Osteoblast (primary cell): Measurements from ENCODE around the gene GINM1. TPM values are rescaled to one million over a fixed set of nuclear protein-coding genes. Genes with fewer than 3 reads are reported as not detected.

Experiments used
- DNase-seq: peaks from one replicate; pipeline ENCODE4 v3.0.0; 2011; ENCODE audit warnings: low spot score, mixed read lengths; ENCODE audit not compliant: insufficient read length; ENCODE audit errors: missing footprints
- H2AFZ ChIP-seq: 2 replicates; pipeline ENCODE4 v1.6.0; 2011; ENCODE audit warnings: mild to moderate bottlenecking, low read length
- H3K27ac ChIP-seq: 2 replicates; pipeline ENCODE4 v1.5.1; 2011; ENCODE audit warnings: mild to moderate bottlenecking, low read depth, low read length, moderate library complexity
- H3K27me3 ChIP-seq: 2 replicates; pipeline ENCODE4 v1.6.0; 2012; ENCODE audit warnings: mild to moderate bottlenecking, control low read depth, inconsistent platforms, low read length, moderate library complexity; ENCODE audit not compliant: insufficient read depth
- H3K36me3 ChIP-seq: 2 replicates; pipeline ENCODE4 v1.5.1; 2011; ENCODE audit warnings: mild to moderate bottlenecking, low read length, control low read depth, moderate library complexity; ENCODE audit not compliant: insufficient read depth
- H3K4me1 ChIP-seq: 2 replicates; pipeline ENCODE4 v1.5.1; 2011; ENCODE audit warnings: mild to moderate bottlenecking, low read length, control low read depth, moderate library complexity; ENCODE audit not compliant: insufficient read depth
- H3K4me2 ChIP-seq: 2 replicates; pipeline ENCODE4 v1.6.0; 2011; ENCODE audit warnings: mild to moderate bottlenecking, low read length; ENCODE audit not compliant: insufficient read depth
- H3K4me3 ChIP-seq: fragments of 200-600 bp; sonication (generic); 3 replicates; pipeline ENCODE4 v1.5.1; 2012; ENCODE audit warnings: mild to moderate bottlenecking, low read length, inconsistent platforms; ENCODE audit not compliant: insufficient read depth
- H3K79me2 ChIP-seq: 2 replicates; pipeline ENCODE4 v1.6.0; 2012; ENCODE audit warnings: mild to moderate bottlenecking, low read length, control low read depth, inconsistent platforms; ENCODE audit not compliant: insufficient read depth
- H3K9me3 ChIP-seq: 2 replicates; pipeline ENCODE4 v1.5.1; 2011; ENCODE audit warnings: low read depth, low read length, control low read depth
- H4K20me1 ChIP-seq: 2 replicates; pipeline ENCODE4 v1.6.0; 2012; ENCODE audit warnings: mild to moderate bottlenecking, low read length, control low read depth; ENCODE audit not compliant: insufficient read depth
- total RNA-seq: library from RNA; depleted of rRNA; stranded (reverse); fragments of >200 nt; gene quantifications from 2 replicates; pipeline ENCODE4 v1.2.3, GENCODE V29; 2012
- TF ChIP-seq, protein P1 (sequence below): IDR thresholded peaks from 2 replicates; pipeline ENCODE4 v1.5.1; 2011; ENCODE audit warnings: mild to moderate bottlenecking, low read depth, low read length, moderate library complexity; ENCODE audit errors: extremely low read depth

Gene GINM1
- total RNA-seq, 1 donor: 75.3 TPM

DNA sequence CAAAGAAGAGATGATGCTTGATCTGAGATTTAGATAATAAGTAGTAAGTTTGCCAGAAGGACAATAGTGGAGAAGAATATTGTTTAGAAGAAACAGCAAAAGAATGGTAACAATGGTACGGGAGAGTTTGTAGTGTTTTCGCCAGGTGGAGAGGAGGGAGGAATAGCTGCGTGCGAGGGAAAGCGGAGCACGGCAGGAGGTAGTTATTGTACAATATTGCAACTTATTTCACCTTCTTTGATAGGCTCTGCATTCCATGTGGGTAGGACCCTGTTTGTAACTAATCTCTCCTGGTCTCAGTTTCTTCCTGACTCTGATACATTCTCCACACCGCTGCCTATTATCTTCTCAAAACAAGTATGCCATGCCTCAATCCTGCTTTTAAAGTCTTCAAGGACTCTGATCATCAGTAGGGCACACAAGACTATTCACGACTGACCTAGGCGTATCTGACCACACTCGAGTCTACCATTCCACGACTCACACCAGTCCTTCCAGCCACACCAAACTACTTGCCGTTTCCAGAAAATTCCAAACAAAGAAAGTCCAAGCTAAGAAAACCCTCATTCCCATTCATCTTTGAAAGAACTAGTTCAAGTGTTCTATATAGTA, 21.4 kb upstream of the GINM1 start:
- peaks cover 13% of the 10 kb centered on the region for H3K4me1 ChIP-seq
- H2AFZ ChIP-seq: peak overlapping the region; percentile 92
- H3K79me2 ChIP-seq: peaks cover 53% of the 10 kb centered on the region

DNA sequence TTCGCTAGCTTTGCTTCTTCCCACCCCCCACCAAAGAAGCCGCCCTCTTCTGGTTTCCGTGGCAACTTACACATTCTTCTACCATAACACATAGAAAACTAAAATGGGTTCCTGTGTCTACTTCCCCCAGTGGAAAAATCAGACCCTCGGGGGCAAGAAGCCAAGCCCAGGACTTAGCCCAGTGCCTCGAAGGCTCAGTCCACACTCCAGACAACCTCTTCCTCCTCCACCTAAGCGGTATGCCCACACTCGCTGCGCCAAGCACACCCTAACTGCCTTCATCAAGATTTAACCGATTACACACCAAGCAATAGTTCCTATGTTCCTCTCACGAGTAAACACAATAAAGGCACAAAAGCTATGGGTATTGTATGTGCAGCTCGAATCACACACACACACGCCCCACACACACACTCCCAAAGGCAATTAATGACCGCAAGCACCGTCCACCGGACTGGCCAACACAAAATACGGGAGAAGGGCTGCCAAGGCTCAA, 20.9 kb upstream of the GINM1 start:
- Histone ChIP-seq H3K4me2 (peak overlapping the region; percentile 96), H3K9me3 (no peaks in the 10 kb centered on the region), H3K27ac (peak overlapping the region; percentile 100), H3K79me2 (peaks cover 50% of the 10 kb centered on the region), H3K36me3 (peaks cover 2% of the 10 kb centered on the region), H3K27me3 (peaks cover 2% of the 10 kb centered on the region), H3K4me3 (peak overlapping the region; percentile 97), H4K20me1 (peaks cover 24% of the 10 kb centered on the region), H2AFZ (peak overlapping the region; percentile 92), H3K4me1 (peaks cover 13% of the 10 kb centered on the region)
- TF ChIP-seq, protein P1, sequence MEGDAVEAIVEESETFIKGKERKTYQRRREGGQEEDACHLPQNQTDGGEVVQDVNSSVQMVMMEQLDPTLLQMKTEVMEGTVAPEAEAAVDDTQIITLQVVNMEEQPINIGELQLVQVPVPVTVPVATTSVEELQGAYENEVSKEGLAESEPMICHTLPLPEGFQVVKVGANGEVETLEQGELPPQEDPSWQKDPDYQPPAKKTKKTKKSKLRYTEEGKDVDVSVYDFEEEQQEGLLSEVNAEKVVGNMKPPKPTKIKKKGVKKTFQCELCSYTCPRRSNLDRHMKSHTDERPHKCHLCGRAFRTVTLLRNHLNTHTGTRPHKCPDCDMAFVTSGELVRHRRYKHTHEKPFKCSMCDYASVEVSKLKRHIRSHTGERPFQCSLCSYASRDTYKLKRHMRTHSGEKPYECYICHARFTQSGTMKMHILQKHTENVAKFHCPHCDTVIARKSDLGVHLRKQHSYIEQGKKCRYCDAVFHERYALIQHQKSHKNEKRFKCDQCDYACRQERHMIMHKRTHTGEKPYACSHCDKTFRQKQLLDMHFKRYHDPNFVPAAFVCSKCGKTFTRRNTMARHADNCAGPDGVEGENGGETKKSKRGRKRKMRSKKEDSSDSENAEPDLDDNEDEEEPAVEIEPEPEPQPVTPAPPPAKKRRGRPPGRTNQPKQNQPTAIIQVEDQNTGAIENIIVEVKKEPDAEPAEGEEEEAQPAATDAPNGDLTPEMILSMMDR: peak; percentile 8
- DNase-seq: peak; percentile 62

More for the DNA sequence above, 21.4 kb upstream of the GINM1 start:
- H3K27me3 ChIP-seq: peaks cover 2% of the 10 kb centered on the region
- DNase-seq: no peak
- H3K9me3 ChIP-seq: no peaks in the 10 kb centered on the region
- H3K27ac ChIP-seq: peak overlapping the region; percentile 100
- H3K4me3 ChIP-seq: peak overlapping the region; percentile 97
- H4K20me1 ChIP-seq: peaks cover 24% of the 10 kb centered on the region
- TF ChIP-seq, protein P1: no peak
- peak overlapping the region; percentile 96 for H3K4me2 ChIP-seq
- peaks cover 8% of the 10 kb centered on the region for H3K36me3 ChIP-seq

GRCh38 chr6:149545754-149546471, 20.3 kb upstream of the GINM1 start, which contains the start of gene PPIL4:
Gene PPIL4 (minus strand): TSS chr6:149546043. CDS start chr6:149546005, 38 bp downstream.
- peaks cover 13% of the 10 kb centered on the region for H3K4me1 ChIP-seq
- peak within 1 kb of the TSS; percentile 100 for H3K27ac ChIP-seq
- peaks cover 47% of the 10 kb centered on the region for H3K79me2 ChIP-seq
- peak; percentile 97 for DNase-seq
- TF ChIP-seq, protein P1: peak; percentile 67
- no peaks in the 10 kb centered on the region for H3K9me3 ChIP-seq
- no peaks in the 10 kb centered on the region for H3K36me3 ChIP-seq
- H2AFZ ChIP-seq: peak within 1 kb of the TSS; percentile 92
- peaks cover 24% of the 10 kb centered on the region for H4K20me1 ChIP-seq
- H3K4me2 ChIP-seq: peak within 1 kb of the TSS; percentile 96
- peak within 1 kb of the TSS; percentile 97 for H3K4me3 ChIP-seq
- H3K27me3 ChIP-seq: peaks cover 2% of the 10 kb centered on the region

- Histone ChIP-seq H4K20me1 (no peaks in the 10 kb centered on the region), H3K36me3 (no peaks in the 10 kb centered on the region), H3K4me3 (no peak overlapping the region), H3K27ac (no peak overlapping the region), H3K79me2 (no peaks in the 10 kb centered on the region), H3K9me3 (no peaks in the 10 kb centered on the region), H3K4me1 (no peaks in the 10 kb centered on the region), H3K27me3 (peaks cover 6% of the 10 kb centered on the region), H2AFZ (no peak overlapping the region), H3K4me2 (no peak overlapping the region)
- TF ChIP-seq, protein P1: no peak
- DNase-seq: no peak
These were observed 14.3 kb upstream of the GINM1 start for GRCh38 chr6:149551920-149552319.
